H9 (cell line): ENCODE measurements around the gene NPAS3. TPM values are rescaled to one million over a fixed set of nuclear protein-coding genes. Genes with fewer than 3 reads are reported as not detected.

Source experiments
- DNase-seq: peaks from one replicate; pipeline ENCODE4 v3.0.0-alpha.2; 2017
- H2AFZ ChIP-seq: one replicate; pipeline ENCODE4 v1.6.1; 2013; ENCODE audit warnings: mild to moderate bottlenecking, low read length, control low read depth, moderate library complexity
- H2AK5ac ChIP-seq: 2 replicates; pipeline ENCODE4 v1.6.1; 2013; ENCODE audit warnings: low read length, control low read depth, mixed read lengths; ENCODE audit not compliant: insufficient read length
- H2BK120ac ChIP-seq: one replicate; pipeline ENCODE4 v1.6.1; 2013; ENCODE audit warnings: low read depth, mild to moderate bottlenecking, low read length, control low read depth, inconsistent platforms; ENCODE audit not compliant: poor library complexity, severe bottlenecking
- H2BK12ac ChIP-seq: 2 replicates; pipeline ENCODE4 v1.6.1; 2013; ENCODE audit warnings: low read length, control low read depth, mixed read lengths, low read depth; ENCODE audit not compliant: insufficient read length
- H2BK15ac ChIP-seq: 2 replicates; pipeline ENCODE4 v1.6.1; 2013; ENCODE audit warnings: low read depth, low read length, control low read depth
- H2BK20ac ChIP-seq: one replicate; pipeline ENCODE4 v1.6.1; 2013; ENCODE audit warnings: low read depth, mild to moderate bottlenecking, low read length, control low read depth, inconsistent platforms; ENCODE audit not compliant: poor library complexity, severe bottlenecking
- H2BK5ac ChIP-seq: 2 replicates; pipeline ENCODE4 v1.6.1; 2013; ENCODE audit warnings: low read length, control low read depth, mixed read lengths; ENCODE audit not compliant: insufficient read length
- H3K14ac ChIP-seq: 2 replicates; pipeline ENCODE4 v1.6.1; 2013; ENCODE audit warnings: low read length, control low read depth; ENCODE audit not compliant: insufficient read depth
- H3K18ac ChIP-seq: 2 replicates; pipeline ENCODE4 v1.6.1; 2013; ENCODE audit warnings: low read depth, mild to moderate bottlenecking, mixed read lengths, low read length, control low read depth; ENCODE audit not compliant: insufficient read length
- H3K23ac ChIP-seq: 2 replicates; pipeline ENCODE4 v1.6.1; 2013; ENCODE audit warnings: low read length, control low read depth, mixed read lengths, low read depth; ENCODE audit not compliant: insufficient read length
- H3K23me2 ChIP-seq: 2 replicates; pipeline ENCODE4 v1.6.1; 2013; ENCODE audit warnings: low read depth, mild to moderate bottlenecking, mixed read lengths, low read length, control low read depth; ENCODE audit not compliant: insufficient read length, poor library complexity, severe bottlenecking
- H3K27ac ChIP-seq: 2 replicates; pipeline ENCODE4 v1.5.1; 2013; ENCODE audit warnings: low read length, control low read depth, mixed read lengths, low read depth; ENCODE audit not compliant: insufficient read length
- H3K27me3 ChIP-seq: 2 replicates; pipeline ENCODE4 v1.6.1; 2013; ENCODE audit warnings: low read length, control low read depth, inconsistent platforms; ENCODE audit not compliant: insufficient read depth
- H3K4ac ChIP-seq: 2 replicates; pipeline ENCODE4 v1.6.1; 2013; ENCODE audit warnings: low read depth, mild to moderate bottlenecking, control low read depth, inconsistent platforms, low read length, moderate library complexity
- H3K4me1 ChIP-seq: 2 replicates; pipeline ENCODE4 v1.6.1; 2013; ENCODE audit warnings: low read length, control low read depth, inconsistent platforms; ENCODE audit not compliant: insufficient read depth
- H3K4me2 ChIP-seq: 2 replicates; pipeline ENCODE4 v1.6.1; 2013; ENCODE audit warnings: low read length, control low read depth, mixed read lengths; ENCODE audit not compliant: insufficient read length, insufficient read depth
- H3K56ac ChIP-seq: 2 replicates; pipeline ENCODE4 v1.6.1; 2013; ENCODE audit warnings: low read depth, mild to moderate bottlenecking, mixed read lengths, low read length, control low read depth; ENCODE audit not compliant: insufficient read length
- H3K79me1 ChIP-seq: 2 replicates; pipeline ENCODE4 v1.6.1; 2013; ENCODE audit warnings: low read depth, mild to moderate bottlenecking, moderate library complexity, low read length, control low read depth, inconsistent platforms; ENCODE audit not compliant: insufficient read depth, poor library complexity, severe bottlenecking
- H3K79me2 ChIP-seq: 2 replicates; pipeline ENCODE4 v1.6.1; 2013; ENCODE audit warnings: low read length, control low read depth, inconsistent platforms; ENCODE audit not compliant: insufficient read depth
- H3K9ac ChIP-seq: 2 replicates; pipeline ENCODE4 v1.6.1; 2013; ENCODE audit warnings: low read length, control low read depth, mixed read lengths; ENCODE audit not compliant: insufficient read length; ENCODE audit errors: extremely low read depth
- H3K9me3 ChIP-seq: one replicate; pipeline ENCODE4 v1.6.1; 2013; ENCODE audit warnings: low read depth, low read length, inconsistent platforms; ENCODE audit not compliant: control insufficient read depth
- H3T11ph ChIP-seq: one replicate; pipeline ENCODE4 v1.6.1; 2013; ENCODE audit warnings: mild to moderate bottlenecking, low read length, control low read depth, inconsistent platforms
- H4K20me1 ChIP-seq: one replicate; pipeline ENCODE4 v1.6.1; 2013; ENCODE audit not compliant: control insufficient read depth, insufficient read length, insufficient read depth
- H4K5ac ChIP-seq: 2 replicates; pipeline ENCODE4 v1.6.1; 2013; ENCODE audit warnings: low read depth, mild to moderate bottlenecking, mixed read lengths, low read length, control low read depth; ENCODE audit not compliant: insufficient read length
- H4K8ac ChIP-seq: replicated peaks from 2 replicates; pipeline ENCODE4 v1.6.1; 2013; ENCODE audit warnings: low read length, control low read depth, mixed read lengths, low read depth; ENCODE audit not compliant: insufficient read length
- H4K91ac ChIP-seq: 2 replicates; pipeline ENCODE4 v1.6.1; 2013; ENCODE audit warnings: low read depth, mild to moderate bottlenecking, moderate library complexity, mixed read lengths, low read length, control low read depth; ENCODE audit not compliant: insufficient read length
- H3K27ac Mint-ChIP-seq, 3 experiments: 2 replicates in 2 of 3; 3 replicates in 1 of 3; pipeline ENCODE4 v1.8.0; 2020 to 2021; ENCODE audit warnings: mixed read lengths in 3 of 3, mild to moderate bottlenecking in 1 of 3, moderate library complexity in 1 of 3
- H3K27me3 Mint-ChIP-seq: 2 replicates; pipeline ENCODE4 v1.8.0; 2021; ENCODE audit warnings: low read depth, mild to moderate bottlenecking, moderate library complexity, mixed read lengths
- H3K36me3 Mint-ChIP-seq, 3 experiments: 2 replicates in 2 of 3; 3 replicates in 1 of 3; pipeline ENCODE4 v1.8.0; 2020 to 2021; ENCODE audit warnings: low read depth in 3 of 3, mixed read lengths in 3 of 3; ENCODE audit not compliant: insufficient read depth in 1 of 3
- H3K4me1 Mint-ChIP-seq, 2 experiments: 2 replicates each; pipeline ENCODE4 v1.8.0; 2020; ENCODE audit warnings: mixed read lengths in 2 of 2
- H3K4me3 Mint-ChIP-seq, 2 experiments: 2 replicates in 1 of 2; 3 replicates in 1 of 2; pipeline ENCODE4 v1.8.0; 2020 to 2021; ENCODE audit warnings: mild to moderate bottlenecking in 2 of 2, mixed read lengths in 2 of 2, moderate library complexity in 1 of 2
- H3K9me3 Mint-ChIP-seq, 2 experiments: 2 replicates in 1 of 2; 3 replicates in 1 of 2; pipeline ENCODE4 v1.8.0; 2020; ENCODE audit warnings: mild to moderate bottlenecking in 2 of 2, mixed read lengths in 2 of 2, moderate library complexity in 1 of 2
- CTCF ChIP-seq: fragments of 200-600 bp; sonication (generic); conservative IDR thresholded peaks from 3 replicates; pipeline ENCODE4 v1.8.0; 2021; ENCODE audit warnings: antibody characterized with exemption, mild to moderate bottlenecking
- WGBS: extraction: QIAGEN DNeasy Blood & Tissue Kit; methylation state at CpG from one replicate; pipeline ENCODE4 v1.1.7; 2013; ENCODE audit warnings: missing lambda C conversion rate, low lambda C conversion rate, mixed read lengths; ENCODE audit not compliant: insufficient read length; ENCODE audit errors: extremely low coverage; 5-methylcytosine and 5-hydroxymethylcytosine counted together
- total RNA-seq: library from RNA; stranded (reverse); gene quantifications from 2 replicates; pipeline ENCODE4 v1.2.1, GENCODE V29; 2021

Gene NPAS3
- total RNA-seq, 1 experiment from 2014 or later, result 0.17 TPM

- no peaks in the 10 kb centered on the region for H3K79me1 ChIP-seq
- WGBS, result no CpG with 5 or more reads among the region's 1 CpG
- H2BK15ac ChIP-seq, result no peak overlapping the region
These were observed 268.9 kb downstream of the NPAS3 start for GRCh38 chr14:33207467-33208017.

More at GRCh38 chr14:33207467-33208017, 268.9 kb downstream of the NPAS3 start:
- Histone ChIP-seq H3K56ac (no peak overlapping the region), H4K5ac (no peak overlapping the region), H4K20me1 (no peaks in the 10 kb centered on the region), H3K9ac (no peak overlapping the region), H3K79me2 (no peaks in the 10 kb centered on the region), H3K9me3 (no peaks in the 10 kb centered on the region), H4K8ac (no peak overlapping the region), H3K14ac (no peak overlapping the region), H3K4ac (no peak overlapping the region), H2AK5ac (no peak overlapping the region), H3K23ac (no peak overlapping the region), H4K91ac (no peak overlapping the region), H3K4me2 (no peak overlapping the region), H2BK5ac (no peak overlapping the region), H2BK120ac (no peak overlapping the region), H3K27me3 (no peaks in the 10 kb centered on the region), H2AFZ (no peak overlapping the region), H3K27ac (no peak overlapping the region), H2BK12ac (no peak overlapping the region), H3K23me2 (no peaks in the 10 kb centered on the region), H3K18ac (no peak overlapping the region), H3T11ph (no peak overlapping the region), H3K4me1 (no peaks in the 10 kb centered on the region), H2BK20ac (no peak overlapping the region)
- Mint-ChIP-seq H3K27ac (no peak overlapping the region), H3K27me3 (no peaks in the 10 kb centered on the region), H3K4me1 (no peaks in the 10 kb centered on the region), H3K9me3 (no peaks in the 10 kb centered on the region), H3K4me3 (no peak overlapping the region), H3K36me3 (no peaks in the 10 kb centered on the region)
- TF ChIP-seq CTCF, result no peak
- DNase-seq, result no peak
